Kidney (tissue), 14 donors: Measurements from ENCODE around the gene CAMK2G. TPM values are rescaled to one million over a fixed set of nuclear protein-coding genes. Genes with fewer than 3 reads are reported as not detected.
"Not testable (repeated sequence)": the region's sequence is repeated elsewhere in the genome, so short reads cannot be mapped to it uniquely, and the experiment has no call there.

Source experiments
- DNase-seq, 5 donors: peaks; one replicate each; pipeline ENCODE4 v3.0.0-alpha.2; 2013 to 2020
- FAIRE-seq: peaks from 2 replicates; lab custom pipeline; 2012; peaks lifted over from hg19 to GRCh38; lab: Jason Lieb, UNC
- H3K27ac ChIP-seq, 2 donors: one replicate each; pipeline ENCODE4 v1.7.0; 2013; ENCODE audit warnings: low read depth in 2 of 2, low read length in 2 of 2, inconsistent platforms in 1 of 2
- H3K27me3 ChIP-seq: one replicate; pipeline ENCODE4 v1.7.1; 2013; ENCODE audit warnings: low read length, inconsistent platforms; ENCODE audit not compliant: control insufficient read depth, insufficient read depth
- H3K36me3 ChIP-seq, 3 donors: one replicate each; pipeline versions ENCODE4 v1.7.0 to v1.7.1; 2013; ENCODE audit warnings: low read length in 3 of 3, control low read depth in 1 of 3, inconsistent platforms in 1 of 3; ENCODE audit not compliant: insufficient read depth in 3 of 3, control insufficient read depth in 2 of 3
- H3K4me1 ChIP-seq, 3 donors: one replicate each; pipeline versions ENCODE4 v1.7.0 to v1.7.1; 2013; ENCODE audit warnings: low read length in 3 of 3, inconsistent platforms in 1 of 3, low read depth in 1 of 3; ENCODE audit not compliant: control insufficient read depth in 2 of 3, insufficient read depth in 2 of 3
- H3K4me3 ChIP-seq, 3 donors: one replicate each; pipeline versions ENCODE4 v1.7.0 to v1.8.1; 2013; ENCODE audit warnings: low read length in 3 of 3, control low read depth in 1 of 3, inconsistent platforms in 1 of 3
- H3K9ac ChIP-seq, 3 donors: one replicate each; pipeline versions ENCODE4 v1.7.0 to v1.7.1; 2013; ENCODE audit warnings: low read length in 3 of 3, control low read depth in 1 of 3, inconsistent platforms in 1 of 3
- H3K9me3 ChIP-seq, 3 donors: one replicate each; pipeline versions ENCODE4 v1.7.0 to v1.7.1; 2013; ENCODE audit warnings: low read length in 3 of 3, control low read depth in 1 of 3, inconsistent platforms in 1 of 3; ENCODE audit not compliant: control insufficient read depth in 2 of 3, insufficient read depth in 1 of 3
- intact Hi-C: fragments of 100-400 bp; cut with DNase I; formaldehyde crosslinking; loops from one replicate; pipeline ENCODE4 v1.11.1; 2022
- polyA plus RNA-seq: library from polyadenylated mRNA; stranded (reverse); fragments of 350-450 nt; fragmentation: Illumina TruSeq; extraction: RNeasy Lipid Tissue Mini Kit (QIAGEN cat#74804); gene quantifications from one replicate; pipeline ENCODE4 v1.2.3, GENCODE V29; 2014; ENCODE audit warnings: low read depth, low replicate concordance; ENCODE audit not compliant: insufficient read depth
- total RNA-seq: library from RNA; stranded (reverse); fragmentation: NEBNext Ultra II Directional; extraction: Animal tissue kit (Norgen Biotek cat#: 25700); gene quantifications from one replicate; pipeline ENCODE4 v1.2.1, GENCODE V29; 2021
- TF ChIP-seq, protein P1 (sequence below): IDR thresholded peaks from 3 replicates; pipeline ENCODE4 v1.5.1; 2012; ENCODE audit warnings: mild to moderate bottlenecking, moderate library complexity, borderline replicate concordance; ENCODE audit not compliant: insufficient read depth; ENCODE audit errors: extremely low read depth
- donor health status: control.
- donor health status: control.
- donor health status: control.
- donor health status: control.
- donor health status: control.
- donor health status: DM: yes; HTN: yes; CAD: no.
- donor health status: Normal renal cell carcinoma (clear cell type).

CAMK2G gene
- total and polyA plus RNA-seq, 2 donors from 2014 or later, result 21.0 to 29.1 TPM

DNA sequence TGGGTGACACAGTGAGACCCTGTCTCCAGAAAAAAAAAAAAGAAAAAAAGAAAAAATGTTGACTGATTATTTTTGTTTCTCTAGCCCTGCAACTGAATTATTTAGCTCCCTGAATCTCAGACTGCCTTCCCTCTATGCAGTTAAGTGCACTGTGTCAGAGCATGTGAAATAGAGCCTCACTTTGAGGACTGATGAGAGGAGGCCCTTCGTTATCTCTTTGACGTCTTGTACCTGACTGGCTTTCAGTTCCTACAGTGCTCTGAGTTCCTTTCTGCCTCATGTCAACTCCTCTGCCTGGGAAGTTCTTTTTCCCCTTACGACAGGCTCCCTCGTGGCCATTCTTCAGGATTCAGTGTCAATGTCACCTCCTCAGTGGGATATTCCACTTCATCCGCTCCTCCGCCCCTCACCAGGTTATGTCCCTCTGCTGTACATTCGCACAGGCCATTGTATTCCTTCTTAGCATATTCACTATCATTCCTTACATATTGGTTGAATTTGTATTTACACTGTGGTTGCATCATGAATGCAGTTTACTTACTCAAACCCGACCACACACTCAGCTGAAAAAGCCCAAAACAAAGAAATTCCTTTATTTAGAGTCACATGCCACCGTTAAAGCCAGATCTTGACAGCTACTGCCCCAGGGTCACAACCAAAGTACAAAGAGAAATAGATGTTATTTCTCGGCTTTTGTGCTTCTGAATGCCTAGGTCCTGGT is 18.1 kb upstream of the CAMK2G start:
- Histone ChIP-seq H3K4me3 (no peak overlapping the region), H3K27me3 (no peaks in the 10 kb centered on the region), H3K27ac (no peak overlapping the region), H3K4me1 (peaks cover 0 to 11% (median 9%) of the 10 kb centered on the region in 3 donors), H3K9me3 (no peaks in the 10 kb centered on the region), H3K36me3 (no peaks in the 10 kb centered on the region), H3K9ac (no peak overlapping the region)
- TF ChIP-seq, protein P1, sequence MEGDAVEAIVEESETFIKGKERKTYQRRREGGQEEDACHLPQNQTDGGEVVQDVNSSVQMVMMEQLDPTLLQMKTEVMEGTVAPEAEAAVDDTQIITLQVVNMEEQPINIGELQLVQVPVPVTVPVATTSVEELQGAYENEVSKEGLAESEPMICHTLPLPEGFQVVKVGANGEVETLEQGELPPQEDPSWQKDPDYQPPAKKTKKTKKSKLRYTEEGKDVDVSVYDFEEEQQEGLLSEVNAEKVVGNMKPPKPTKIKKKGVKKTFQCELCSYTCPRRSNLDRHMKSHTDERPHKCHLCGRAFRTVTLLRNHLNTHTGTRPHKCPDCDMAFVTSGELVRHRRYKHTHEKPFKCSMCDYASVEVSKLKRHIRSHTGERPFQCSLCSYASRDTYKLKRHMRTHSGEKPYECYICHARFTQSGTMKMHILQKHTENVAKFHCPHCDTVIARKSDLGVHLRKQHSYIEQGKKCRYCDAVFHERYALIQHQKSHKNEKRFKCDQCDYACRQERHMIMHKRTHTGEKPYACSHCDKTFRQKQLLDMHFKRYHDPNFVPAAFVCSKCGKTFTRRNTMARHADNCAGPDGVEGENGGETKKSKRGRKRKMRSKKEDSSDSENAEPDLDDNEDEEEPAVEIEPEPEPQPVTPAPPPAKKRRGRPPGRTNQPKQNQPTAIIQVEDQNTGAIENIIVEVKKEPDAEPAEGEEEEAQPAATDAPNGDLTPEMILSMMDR, result no peak
- DNase-seq, result no peak
- FAIRE-seq, result no peak
- intact Hi-C loops, result no loop called here

DNA sequence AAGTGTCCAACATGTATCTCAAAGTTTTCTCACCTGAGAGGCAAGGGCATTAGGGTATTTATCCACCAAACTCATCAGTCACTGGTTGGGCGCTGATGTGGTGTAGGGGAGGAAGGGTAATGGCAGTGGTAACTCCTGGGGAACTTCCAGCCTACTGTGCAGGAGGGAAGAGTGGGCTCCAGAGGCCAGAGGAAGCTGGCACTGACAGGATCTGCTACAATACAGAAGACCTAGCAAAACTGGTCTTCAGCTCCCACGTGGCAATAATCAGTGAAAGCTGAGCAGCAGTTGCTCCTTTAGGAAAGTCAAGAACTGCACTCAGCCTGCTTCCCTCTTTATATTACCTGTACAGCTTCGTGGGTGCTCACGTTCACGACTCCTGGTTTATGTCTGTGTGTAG is 17.2 kb upstream of the CAMK2G start:
- no peaks in the 10 kb centered on the region for H3K36me3 ChIP-seq
- TF ChIP-seq, protein P1, result no peak
- no peak overlapping the region for H3K4me3 ChIP-seq
- no peak overlapping the region for H3K27ac ChIP-seq
- no peak for FAIRE-seq
- H3K4me1 ChIP-seq, result peaks cover 0 to 18% (median 17%) of the 10 kb centered on the region in 3 donors
- H3K9me3 ChIP-seq, result no peaks in the 10 kb centered on the region
- H3K9ac ChIP-seq, result no peak overlapping the region
- intact Hi-C loops, result no loop called here
- H3K27me3 ChIP-seq, result no peaks in the 10 kb centered on the region
- no peak for DNase-seq

DNA sequence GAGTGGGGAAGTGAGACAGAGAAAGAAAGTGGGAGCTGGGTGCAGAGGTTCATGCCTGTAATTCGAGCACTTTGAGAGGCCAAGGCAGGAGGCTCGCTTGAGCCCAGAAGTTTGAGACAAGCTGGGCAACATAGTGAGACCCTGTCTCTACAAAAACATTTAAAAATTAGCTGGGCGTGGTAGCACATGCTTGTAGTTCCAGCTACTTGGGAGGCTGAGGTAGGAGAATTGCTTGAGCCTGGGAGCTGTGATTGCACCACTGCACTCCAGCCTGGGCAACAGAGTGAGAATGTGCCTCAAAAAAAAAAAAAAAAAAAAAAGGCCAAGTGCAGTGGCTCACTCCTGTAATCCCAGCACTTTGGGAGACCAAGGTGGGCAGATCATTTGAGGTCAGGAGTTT is 16.5 kb upstream of the CAMK2G start:
- intact Hi-C loops, H3K9me3 ChIP-seq, H3K27ac ChIP-seq, H3K27me3 ChIP-seq, H3K36me3 ChIP-seq, H3K4me3 ChIP-seq, DNase-seq, FAIRE-seq, H3K9ac ChIP-seq: not testable (repeated sequence)
- H3K4me1 ChIP-seq, result peaks cover 0 to 23% (median 22%) of the 10 kb centered on the region in 3 donors

DNA sequence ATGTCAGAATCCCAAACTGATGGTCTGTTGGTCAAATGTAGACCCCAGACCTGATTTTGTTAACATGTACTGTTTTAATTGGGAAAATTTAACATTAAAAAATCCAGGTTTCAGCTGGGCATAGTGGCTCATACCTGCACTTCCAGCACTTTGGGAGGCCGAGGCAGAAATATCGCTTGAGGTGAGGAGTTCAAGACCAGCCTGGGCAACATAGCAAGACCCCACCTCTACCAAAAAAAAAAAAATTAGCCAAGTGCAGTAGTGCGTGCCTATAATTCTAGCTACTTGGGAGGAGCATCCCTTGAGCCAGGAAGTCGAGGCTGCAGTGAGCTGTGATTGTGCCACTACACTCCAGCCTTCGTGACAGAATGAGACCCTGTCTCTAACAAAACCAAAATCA is 15.9 kb upstream of the CAMK2G start:
- DNase-seq (no peak), FAIRE-seq (no peak)
- H3K9ac ChIP-seq, result no peak overlapping the region
- H3K36me3 ChIP-seq, result no peaks in the 10 kb centered on the region
- TF ChIP-seq, protein P1, result no peak
- intact Hi-C loops, result no loop called here
- no peak overlapping the region for H3K27ac ChIP-seq
- H3K4me1 ChIP-seq, result peaks cover 0 to 23% (median 22%) of the 10 kb centered on the region in 3 donors
- H3K27me3 ChIP-seq, result no peaks in the 10 kb centered on the region
- H3K9me3 ChIP-seq, result no peaks in the 10 kb centered on the region
- no peak overlapping the region for H3K4me3 ChIP-seq

DNA sequence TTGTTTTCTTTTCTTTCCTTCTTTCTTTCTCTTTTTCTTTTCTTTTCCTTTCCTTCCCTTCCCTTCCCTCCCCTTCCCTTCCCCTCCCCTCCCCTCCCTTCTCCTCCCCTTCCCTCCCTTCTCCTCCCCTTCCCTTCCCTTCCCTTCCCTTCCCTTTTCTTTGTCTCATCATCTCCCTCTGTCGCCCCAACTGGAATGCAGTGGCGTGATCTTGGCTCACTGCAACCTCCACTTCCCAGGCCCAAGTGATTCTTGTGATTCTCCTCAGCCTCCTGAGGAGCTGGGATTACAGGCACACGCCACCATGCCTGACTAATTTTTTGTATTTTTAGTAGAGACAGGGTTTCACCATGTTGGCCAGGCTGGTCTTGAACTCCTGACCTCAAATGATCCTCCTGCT is 15.1 kb upstream of the CAMK2G start:
- not testable (repeated sequence) for H3K27me3 ChIP-seq, H3K9ac ChIP-seq, H3K9me3 ChIP-seq, DNase-seq, H3K36me3 ChIP-seq, FAIRE-seq, H3K4me3 ChIP-seq, H3K27ac ChIP-seq
- intact Hi-C loops, result loop anchor here (10.0 kb wide), 1 partner anchor 55 kb away; no protein-coding TSS in a partner anchor
- H3K4me1 ChIP-seq, result peaks cover 0 to 23% (median 22%) of the 10 kb centered on the region in 3 donors
